Karpas-422 (cell line): ENCODE data around the gene HOXA5. TPM values are rescaled to one million over a fixed set of nuclear protein-coding genes. Genes with fewer than 3 reads are reported as not detected.

ENCODE experiments used
- DNase-seq: peaks from one replicate; pipeline ENCODE4 v3.0.0-alpha.2; 2015
- H2AFZ ChIP-seq: fragments of 200-600 bp; sonication (generic); 2 replicates; pipeline ENCODE4 v1.6.1; 2014; ENCODE audit warnings: antibody characterized with exemption, low read length, mixed read lengths
- H3K27ac ChIP-seq: fragments of 200-600 bp; sonication (generic); 2 replicates; pipeline ENCODE4 v1.5.1; 2014; ENCODE audit warnings: mild to moderate bottlenecking, low read length, moderate library complexity
- H3K27me3 ChIP-seq: fragments of 200-600 bp; sonication (generic); 2 replicates; pipeline ENCODE4 v1.6.1; 2014; ENCODE audit warnings: low read length, mixed read lengths
- H3K36me3 ChIP-seq: fragments of 200-600 bp; sonication (generic); 2 replicates; pipeline ENCODE4 v1.6.1; 2014; ENCODE audit warnings: low read length, mixed read lengths; ENCODE audit not compliant: insufficient read depth
- H3K4me1 ChIP-seq: fragments of 200-600 bp; sonication (generic); 2 replicates; pipeline ENCODE4 v1.6.1; 2014; ENCODE audit warnings: mild to moderate bottlenecking, low read length, mixed read lengths
- H3K4me2 ChIP-seq: fragments of 200-600 bp; sonication (generic); 2 replicates; pipeline ENCODE4 v1.6.1; 2014; ENCODE audit warnings: low read length, low read depth, mild to moderate bottlenecking; ENCODE audit not compliant: poor library complexity, severe bottlenecking
- H3K4me3 ChIP-seq: fragments of 200-600 bp; sonication (generic); 2 replicates; pipeline ENCODE4 v1.5.1; 2014; ENCODE audit warnings: mild to moderate bottlenecking, antibody characterized with exemption, low read length, mixed read lengths
- H3K79me2 ChIP-seq: fragments of 200-600 bp; sonication (generic); 2 replicates; pipeline ENCODE4 v1.6.1; 2014; ENCODE audit warnings: mild to moderate bottlenecking, low read length, mixed read lengths
- H3K9ac ChIP-seq: fragments of 200-600 bp; sonication (generic); 2 replicates; pipeline ENCODE4 v1.6.0; 2014; ENCODE audit warnings: low read length
- H3K9me2 ChIP-seq: fragments of 200-600 bp; sonication (generic), shearing (Covaris generic); replicated peaks from 2 replicates; pipeline ENCODE4 v1.6.0; 2014; ENCODE audit warnings: mild to moderate bottlenecking, low read length, moderate library complexity; ENCODE audit not compliant: insufficient read depth
- H3K9me3 ChIP-seq: fragments of 300-700, 200-600 bp; sonication (generic); 2 replicates; pipeline ENCODE4 v1.6.1; 2014; ENCODE audit warnings: low read length, mixed read lengths
- H4K20me1 ChIP-seq: fragments of 200-600 bp; sonication (generic); 2 replicates; pipeline ENCODE4 v1.6.1; 2014; ENCODE audit warnings: mild to moderate bottlenecking, antibody characterized with exemption, low read length, low read depth; ENCODE audit not compliant: insufficient read depth
- total RNA-seq: library from RNA; depleted of rRNA; stranded (reverse); fragments of >200 nt; shearing (Covaris generic); gene quantifications from 2 replicates; pipeline ENCODE4 v1.2.3, GENCODE V29; 2014; ENCODE audit warnings: low replicate concordance; rRNA removed

HOXA5 gene
- total RNA-seq: 3.6 and 4.1 TPM in 2 replicates

GRCh38 chr7:27143023-27143949 is at the start of gene HOXA5:
Gene HOXA5, minus strand, starts transcription at chr7:27143681. Its CDS starts 74 bp downstream, at chr7:27143607.
- H3K4me1 ChIP-seq: peaks cover 4% of the 10 kb centered on the region
- no peaks in the 10 kb centered on the region for H3K27me3 ChIP-seq
- no peak within 1 kb of the TSS for H3K9ac ChIP-seq
- peaks cover 13% of the 10 kb centered on the region; the same call in 1 of the 2 replicates for H3K36me3 ChIP-seq
- DNase-seq: no peak
- H3K4me2 ChIP-seq: no peak within 1 kb of the TSS
- H3K4me3 ChIP-seq: no peak within 1 kb of the TSS
- no peaks in the 10 kb centered on the region for H4K20me1 ChIP-seq
- H3K9me3 ChIP-seq: no peaks in the 10 kb centered on the region
- H2AFZ ChIP-seq: no peak within 1 kb of the TSS
- H3K27ac ChIP-seq: no peak within 1 kb of the TSS
- H3K79me2 ChIP-seq: peaks cover 14% of the 10 kb centered on the region
- H3K9me2 ChIP-seq: no peaks in the 10 kb centered on the region

GRCh38 chr7:27192546-27193334 is 49.3 kb upstream of the HOXA5 start:
- Histone ChIP-seq H3K79me2 (no peaks in the 10 kb centered on the region), H3K4me3 (no peak overlapping the region), H2AFZ (no peak overlapping the region), H3K9ac (no peak overlapping the region), H3K9me2 (no peaks in the 10 kb centered on the region), H3K4me1 (peaks cover 2% of the 10 kb centered on the region; the same call in 1 of the 2 replicates), H3K36me3 (no peaks in the 10 kb centered on the region), H3K4me2 (no peak overlapping the region), H3K27ac (no peak overlapping the region), H3K9me3 (no peaks in the 10 kb centered on the region), H4K20me1 (no peaks in the 10 kb centered on the region), H3K27me3 (no peaks in the 10 kb centered on the region)
- DNase-seq: no peak

- Histone ChIP-seq H3K9me3 (no peaks in the 10 kb centered on the region), H3K27me3 (no peaks in the 10 kb centered on the region), H3K36me3 (no peaks in the 10 kb centered on the region), H3K4me2 (no peak overlapping the region), H3K9me2 (no peaks in the 10 kb centered on the region), H2AFZ (no peak overlapping the region), H3K4me1 (peaks cover 2% of the 10 kb centered on the region; the same call in 1 of the 2 replicates), H3K27ac (no peak overlapping the region), H4K20me1 (no peaks in the 10 kb centered on the region), H3K4me3 (no peak overlapping the region), H3K9ac (no peak overlapping the region), H3K79me2 (no peaks in the 10 kb centered on the region)
- no peak for DNase-seq
Measured at GRCh38 chr7:27191833-27192545, 48.5 kb upstream of the HOXA5 start.

GRCh38 chr7:27191161-27191731 is 47.8 kb upstream of the HOXA5 start:
- Histone ChIP-seq H3K4me3 (no peak overlapping the region), H3K9me2 (no peaks in the 10 kb centered on the region), H3K27ac (no peak overlapping the region), H3K9ac (no peak overlapping the region), H3K79me2 (no peaks in the 10 kb centered on the region), H3K9me3 (no peaks in the 10 kb centered on the region), H3K4me2 (no peak overlapping the region), H3K4me1 (peaks cover under 1% of the 10 kb centered on the region; the same call in 1 of the 2 replicates), H4K20me1 (no peaks in the 10 kb centered on the region), H2AFZ (no peak overlapping the region), H3K36me3 (no peaks in the 10 kb centered on the region), H3K27me3 (no peaks in the 10 kb centered on the region)
- DNase-seq: no peak

- Histone ChIP-seq H3K27me3 (no peaks in the 10 kb centered on the region), H3K27ac (no peak overlapping the region), H3K36me3 (no peaks in the 10 kb centered on the region), H3K9ac (no peak overlapping the region), H2AFZ (no peak overlapping the region), H4K20me1 (no peaks in the 10 kb centered on the region), H3K9me2 (no peaks in the 10 kb centered on the region), H3K79me2 (no peaks in the 10 kb centered on the region), H3K9me3 (no peaks in the 10 kb centered on the region), H3K4me1 (no peaks in the 10 kb centered on the region), H3K4me2 (no peak overlapping the region), H3K4me3 (no peak overlapping the region)
- DNase-seq: no peak
Measured at GRCh38 chr7:27189997-27190748, 46.7 kb upstream of the HOXA5 start.

GRCh38 chr7:27189295-27189996 is 46.0 kb upstream of the HOXA5 start:
- no peaks in the 10 kb centered on the region for H4K20me1 ChIP-seq
- no peaks in the 10 kb centered on the region for H3K36me3 ChIP-seq
- H3K9me3 ChIP-seq: no peaks in the 10 kb centered on the region
- no peaks in the 10 kb centered on the region for H3K79me2 ChIP-seq
- H2AFZ ChIP-seq: no peak overlapping the region
- no peaks in the 10 kb centered on the region for H3K4me1 ChIP-seq
- H3K27ac ChIP-seq: no peak overlapping the region
- no peak for DNase-seq
- H3K4me2 ChIP-seq: no peak overlapping the region
- H3K9me2 ChIP-seq: no peaks in the 10 kb centered on the region
- H3K27me3 ChIP-seq: no peaks in the 10 kb centered on the region
- no peak overlapping the region for H3K4me3 ChIP-seq
- no peak overlapping the region for H3K9ac ChIP-seq
